KMS-11 (cell line): ENCODE data around the gene PLS1.
"Not testable (repeated sequence)": the region's sequence is repeated elsewhere in the genome, so short reads cannot be mapped to it uniquely, and the experiment has no call there.

Source experiments
- H2AFZ ChIP-seq: fragments of 200-600 bp; sonication (generic); 2 replicates; pipeline ENCODE4 v1.6.1; 2016; ENCODE audit warnings: antibody characterized with exemption, mixed run types, low read depth
- H3K27ac ChIP-seq: fragments of 200-600 bp; sonication (generic); 2 replicates; pipeline ENCODE4 v1.6.1; 2016; ENCODE audit warnings: mild to moderate bottlenecking, mixed run types
- H3K27me3 ChIP-seq: fragments of 200-600 bp; sonication (generic); 2 replicates; pipeline ENCODE4 v1.6.1; 2017; ENCODE audit warnings: mild to moderate bottlenecking, low read depth, mixed run types, moderate library complexity; ENCODE audit not compliant: insufficient read depth
- H3K36me3 ChIP-seq: fragments of 200-600 bp; sonication (generic); 2 replicates; pipeline ENCODE4 v1.6.1; 2017; ENCODE audit warnings: mild to moderate bottlenecking, mixed run types; ENCODE audit not compliant: insufficient read depth
- H3K4me1 ChIP-seq: fragments of 200-600 bp; sonication (generic); 2 replicates; pipeline ENCODE4 v1.6.1; 2016; ENCODE audit warnings: mild to moderate bottlenecking, low read depth, mixed run types; ENCODE audit not compliant: poor library complexity, severe bottlenecking
- H3K4me2 ChIP-seq: fragments of 200-600 bp; sonication (generic); 2 replicates; pipeline ENCODE4 v1.7.0; 2016; ENCODE audit warnings: mild to moderate bottlenecking, mixed run types
- H3K4me3 ChIP-seq: fragments of 200-600 bp; sonication (generic); IDR thresholded peaks from 2 replicates; pipeline ENCODE4 v1.6.1; 2017; ENCODE audit warnings: low read depth, low read length, mixed read lengths; ENCODE audit not compliant: insufficient read depth
- H3K79me2 ChIP-seq: fragments of 200-600 bp; sonication (generic); 2 replicates; pipeline ENCODE4 v1.6.1; 2016; ENCODE audit warnings: low read depth, mixed run types; ENCODE audit not compliant: insufficient read depth
- H3K9ac ChIP-seq: fragments of 200-600 bp; sonication (generic); 2 replicates; pipeline ENCODE4 v1.6.1; 2016; ENCODE audit warnings: mild to moderate bottlenecking, mixed run types
- H4K20me1 ChIP-seq: fragments of 200-600 bp; sonication (generic); 2 replicates; pipeline ENCODE4 v1.6.1; 2016; ENCODE audit warnings: mild to moderate bottlenecking, mixed run types; ENCODE audit not compliant: insufficient read depth
- TF ChIP-seq, protein P1 (sequence below): fragments of 200-600 bp; sonication (generic); conservative IDR thresholded peaks from 2 replicates; pipeline ENCODE4 v1.6.1; 2017; ENCODE audit warnings: low read depth, mild to moderate bottlenecking, antibody characterized with exemption, low read length, moderate library complexity, mixed read lengths

PLS1 gene

DNA sequence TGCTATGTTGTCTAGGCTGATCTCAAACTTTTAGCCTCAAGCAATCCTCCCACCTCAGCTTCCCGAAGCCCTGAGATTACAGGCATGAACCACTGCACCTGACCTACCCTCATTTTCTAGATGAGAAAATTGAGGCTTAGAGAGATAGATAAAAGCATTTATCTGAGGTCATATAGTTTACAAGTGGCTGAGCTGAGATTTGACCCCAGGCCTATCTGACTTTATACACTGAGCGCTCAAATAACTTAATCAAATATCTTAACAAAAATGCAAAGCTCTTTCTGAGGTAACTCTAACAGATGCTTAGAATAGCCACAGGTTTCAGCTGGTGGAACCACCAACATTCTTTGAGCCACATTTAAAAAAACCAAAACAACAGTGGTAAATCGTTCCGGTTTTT lies 5.5 kb downstream of the PLS1 start:
- Histone ChIP-seq H2AFZ (no peak overlapping the region), H3K9ac (no peak overlapping the region), H4K20me1 (no peaks in the 10 kb centered on the region), H3K27ac (no peak overlapping the region), H3K4me3 (no peak overlapping the region), H3K4me1 (peaks cover 28% of the 10 kb centered on the region), H3K4me2 (peak overlapping the region; percentile 69), H3K79me2 (no peaks in the 10 kb centered on the region), H3K36me3 (no peaks in the 10 kb centered on the region), H3K27me3 (no peaks in the 10 kb centered on the region)
- TF ChIP-seq, protein P1, sequence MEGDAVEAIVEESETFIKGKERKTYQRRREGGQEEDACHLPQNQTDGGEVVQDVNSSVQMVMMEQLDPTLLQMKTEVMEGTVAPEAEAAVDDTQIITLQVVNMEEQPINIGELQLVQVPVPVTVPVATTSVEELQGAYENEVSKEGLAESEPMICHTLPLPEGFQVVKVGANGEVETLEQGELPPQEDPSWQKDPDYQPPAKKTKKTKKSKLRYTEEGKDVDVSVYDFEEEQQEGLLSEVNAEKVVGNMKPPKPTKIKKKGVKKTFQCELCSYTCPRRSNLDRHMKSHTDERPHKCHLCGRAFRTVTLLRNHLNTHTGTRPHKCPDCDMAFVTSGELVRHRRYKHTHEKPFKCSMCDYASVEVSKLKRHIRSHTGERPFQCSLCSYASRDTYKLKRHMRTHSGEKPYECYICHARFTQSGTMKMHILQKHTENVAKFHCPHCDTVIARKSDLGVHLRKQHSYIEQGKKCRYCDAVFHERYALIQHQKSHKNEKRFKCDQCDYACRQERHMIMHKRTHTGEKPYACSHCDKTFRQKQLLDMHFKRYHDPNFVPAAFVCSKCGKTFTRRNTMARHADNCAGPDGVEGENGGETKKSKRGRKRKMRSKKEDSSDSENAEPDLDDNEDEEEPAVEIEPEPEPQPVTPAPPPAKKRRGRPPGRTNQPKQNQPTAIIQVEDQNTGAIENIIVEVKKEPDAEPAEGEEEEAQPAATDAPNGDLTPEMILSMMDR = no peak

DNA sequence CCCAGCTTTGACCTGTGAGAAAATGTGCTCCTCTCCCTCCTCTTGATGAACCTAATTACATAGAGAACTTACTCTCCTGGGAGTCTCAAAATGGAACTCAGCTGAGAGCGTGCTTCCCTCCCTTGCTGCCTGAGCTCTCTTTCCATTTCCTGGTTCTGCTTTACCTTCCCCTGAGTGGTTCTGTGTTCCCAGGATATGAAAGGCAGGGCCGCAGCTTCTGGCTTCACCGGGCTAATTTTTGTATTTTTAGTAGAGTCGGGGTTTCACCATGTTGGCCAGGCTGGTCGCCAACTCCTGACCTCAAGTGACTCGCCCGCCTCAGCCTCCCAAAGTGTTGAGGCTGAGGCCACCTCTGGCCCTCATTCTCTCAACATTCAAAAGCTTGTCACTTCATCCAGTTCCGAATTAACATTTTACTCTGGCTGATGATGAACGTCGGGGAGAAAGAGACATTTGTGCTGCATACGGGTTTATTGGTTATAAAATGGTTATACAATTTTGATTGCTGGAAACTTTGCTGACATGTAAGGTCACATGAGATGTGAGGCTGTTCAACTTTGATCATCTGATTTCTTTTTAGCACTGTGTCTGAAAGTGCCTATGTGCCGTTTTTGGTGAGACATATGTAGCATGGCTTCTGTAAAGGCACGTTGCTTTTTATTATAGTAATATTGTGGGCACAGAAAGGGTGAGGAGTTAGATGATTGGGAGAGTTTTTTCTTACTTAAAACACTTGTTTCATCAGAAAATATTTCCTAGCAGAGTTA lies 6.6 kb downstream of the PLS1 start:
- Histone ChIP-seq H3K79me2 (no peaks in the 10 kb centered on the region), H3K27ac (no peak overlapping the region), H2AFZ (no peak overlapping the region), H3K4me3 (no peak overlapping the region), H3K9ac (no peak overlapping the region), H3K4me1 (peaks cover 28% of the 10 kb centered on the region), H3K27me3 (no peaks in the 10 kb centered on the region), H3K4me2 (no peak overlapping the region), H3K36me3 (no peaks in the 10 kb centered on the region), H4K20me1 (no peaks in the 10 kb centered on the region)
- TF ChIP-seq, protein P1 = no peak

DNA sequence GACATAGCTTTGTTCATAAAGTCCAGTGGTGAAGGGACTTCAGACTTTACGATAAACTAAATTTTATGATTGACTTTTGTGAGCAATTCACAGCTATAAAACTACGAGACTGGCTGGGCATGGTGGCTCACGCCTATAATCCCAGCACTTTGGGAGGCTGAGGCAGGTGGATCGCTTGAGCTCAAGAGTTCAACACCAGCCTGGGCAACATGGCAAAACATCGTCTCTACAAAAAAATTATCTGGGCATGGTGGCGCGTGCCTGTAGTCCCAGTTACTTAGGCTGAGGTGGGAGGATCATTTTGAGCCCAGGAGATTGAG lies 7.2 kb downstream of the PLS1 start:
- not testable (repeated sequence) for H4K20me1 ChIP-seq, H3K4me3 ChIP-seq, H3K27me3 ChIP-seq, H3K79me2 ChIP-seq, H3K27ac ChIP-seq, H3K4me2 ChIP-seq, H3K9ac ChIP-seq, H3K36me3 ChIP-seq, H2AFZ ChIP-seq
- H3K4me1 ChIP-seq = peaks cover 28% of the 10 kb centered on the region

DNA sequence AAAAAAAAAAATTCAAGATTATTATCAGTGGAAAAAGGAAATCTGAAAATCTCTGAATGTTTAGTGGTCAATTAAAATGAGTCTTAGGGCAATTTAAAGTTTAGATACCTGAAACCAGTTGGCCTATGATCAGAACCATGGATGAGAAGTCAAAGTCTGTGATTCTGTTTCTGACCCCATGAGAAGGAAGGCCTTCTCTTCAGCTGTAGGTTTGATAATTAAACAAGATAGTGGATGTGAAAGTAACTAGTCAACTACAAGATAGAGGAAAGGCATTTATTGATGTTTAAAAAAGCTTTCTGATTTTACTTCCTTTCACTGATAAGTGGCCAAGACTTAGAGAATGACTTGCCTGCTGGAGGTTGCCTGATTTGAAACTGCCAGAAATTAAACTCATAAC lies 8.7 kb downstream of the PLS1 start:
- H3K27me3 ChIP-seq = no peaks in the 10 kb centered on the region
- H3K79me2 ChIP-seq = no peaks in the 10 kb centered on the region
- TF ChIP-seq, protein P1 = no peak
- peaks cover 28% of the 10 kb centered on the region for H3K4me1 ChIP-seq
- H3K27ac ChIP-seq = no peak overlapping the region
- no peak overlapping the region for H3K4me3 ChIP-seq
- no peak overlapping the region for H3K4me2 ChIP-seq
- no peaks in the 10 kb centered on the region for H4K20me1 ChIP-seq
- no peaks in the 10 kb centered on the region for H3K36me3 ChIP-seq
- H3K9ac ChIP-seq = no peak overlapping the region
- no peak overlapping the region for H2AFZ ChIP-seq

DNA sequence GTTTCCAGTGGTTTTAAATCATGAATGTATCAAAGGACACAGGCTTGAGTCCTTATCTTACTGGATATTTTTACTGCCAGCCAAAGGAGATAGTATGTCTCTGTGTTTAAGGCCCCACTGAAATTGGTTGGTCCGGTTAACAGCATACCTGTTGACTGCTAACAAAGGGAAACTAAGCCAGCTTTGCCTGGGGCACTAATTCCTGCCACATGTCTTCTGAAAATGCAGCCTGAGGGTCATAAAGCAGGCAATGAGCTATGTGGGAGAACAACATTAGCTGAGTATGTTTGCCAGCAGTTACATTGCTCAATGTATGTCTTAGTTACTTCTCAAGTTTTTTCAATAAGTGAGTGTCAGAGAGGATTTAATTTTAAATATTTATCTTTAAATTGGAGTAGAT lies 12.4 kb downstream of the PLS1 start:
- H3K36me3 ChIP-seq = no peaks in the 10 kb centered on the region
- H3K27me3 ChIP-seq = no peaks in the 10 kb centered on the region
- H3K79me2 ChIP-seq = no peaks in the 10 kb centered on the region
- no peak overlapping the region for H3K4me2 ChIP-seq
- H4K20me1 ChIP-seq = no peaks in the 10 kb centered on the region
- peaks cover 1% of the 10 kb centered on the region for H3K4me1 ChIP-seq
- H2AFZ ChIP-seq = no peak overlapping the region
- H3K4me3 ChIP-seq = no peak overlapping the region
- no peak overlapping the region for H3K9ac ChIP-seq
- H3K27ac ChIP-seq = no peak overlapping the region
- TF ChIP-seq, protein P1 = no peak
